Measurements from ENCODE around the gene PDZD2.

- TF ChIP-seq SMC3 (conservative IDR thresholded peaks at IDR 0.05; ENCODE audit: poor library complexity) (no peak), EP300 (conservative IDR thresholded peaks at IDR 0.05; ENCODE audit: poor library complexity, severe bottlenecking) (no peak), POLR2AphosphoS5 (IDR thresholded peaks at IDR 0.05) (no peak), CTCF (IDR thresholded peaks at IDR 0.05; ENCODE audit: poor library complexity, severe bottlenecking) (no peak)
These were observed 412.9 kb downstream of the PDZD2 start for GRCh38 chr5:32051796-32052195.
